Keratinocyte (primary cell): ENCODE results near the gene ABCG1.

Source experiments
- CTCF ChIP-seq, 3 experiments: IDR thresholded peaks in 1 of 3; conservative IDR thresholded peaks in 1 of 3; optimal IDR thresholded peaks in 1 of 3; 2 replicates in 2 of 3; 3 replicates in 1 of 3; pipeline versions ENCODE3 to v1.5.1; 2011; ENCODE audit warnings: low read length in 3 of 3, mild to moderate bottlenecking in 3 of 3, moderate library complexity in 2 of 3, control low read depth in 1 of 3, inconsistent platforms in 1 of 3; ENCODE audit not compliant: insufficient read depth in 2 of 3; ENCODE audit errors: extremely low read depth in 1 of 3
- EZH2 ChIP-seq: IDR thresholded peaks from one replicate; pipeline ENCODE4 v1.6.1; 2012; ENCODE audit warnings: inconsistent platforms, mild to moderate bottlenecking, low read length, moderate library complexity

GRCh38 chr21:42282715-42283114, 63.8 kb downstream of the ABCG1 start:
- no peak for TF ChIP-seq CTCF (optimal IDR thresholded peaks at IDR 0.05 in 1 of 3, IDR thresholded peaks at IDR 0.05 in 1 of 3, conservative IDR thresholded peaks at IDR 0.05 in 1 of 3; ENCODE audit: extremely low read depth in 1 of 3, insufficient read depth in 2 of 3, low read length in 3 of 3)
- TF ChIP-seq EZH2 = no peak
